ENCODE measurements around the gene ITPR1.

Gene ITPR1

GRCh38 chr3:4614927-4615326 lies 121.8 kb downstream of the ITPR1 start:
- no peak overlapping the region for H3K27ac ChIP-seq
- no peak overlapping the region for H3K4me3 ChIP-seq

- Histone ChIP-seq H3K27ac (no peak overlapping the region), H3K4me3 (no peak overlapping the region)
Observed at GRCh38 chr3:4615750-4616149, 122.6 kb downstream of the ITPR1 start.

- H3K27ac ChIP-seq, result no peak overlapping the region
Observed at GRCh38 chr3:4623421-4623999, 130.4 kb downstream of the ITPR1 start.

GRCh38 chr3:4627651-4628375 lies 134.7 kb downstream of the ITPR1 start:
- H3K27ac ChIP-seq, result no peak overlapping the region
- no peak overlapping the region for H3K4me3 ChIP-seq

More at GRCh38 chr3:4623421-4623999, 130.4 kb downstream of the ITPR1 start:
- no peak overlapping the region for H3K4me3 ChIP-seq

- Histone ChIP-seq H3K27ac (no peak overlapping the region), H3K4me3 (no peak overlapping the region)
Observed at GRCh38 chr3:4629095-4630007, 136.2 kb downstream of the ITPR1 start.

- Histone ChIP-seq H3K27ac (no peak overlapping the region), H3K4me3 (no peak overlapping the region)
Observed at GRCh38 chr3:4633078-4634004, 140.2 kb downstream of the ITPR1 start.

- Histone ChIP-seq H3K4me3 (no peak overlapping the region), H3K27ac (no peak overlapping the region)
Observed at GRCh38 chr3:4634894-4635293, 141.7 kb downstream of the ITPR1 start.

GRCh38 chr3:4637265-4637664 lies 144.1 kb downstream of the ITPR1 start:
- no peak overlapping the region for H3K27ac ChIP-seq
- no peak overlapping the region for H3K4me3 ChIP-seq

GRCh38 chr3:4641863-4642563 lies 148.9 kb downstream of the ITPR1 start:
- Histone ChIP-seq H3K27ac (no peak overlapping the region), H3K4me3 (no peak overlapping the region)

- Histone ChIP-seq H3K27ac (no peak overlapping the region), H3K4me3 (no peak overlapping the region)
Observed at GRCh38 chr3:4642611-4643010, 149.5 kb downstream of the ITPR1 start.

- no peak overlapping the region for H3K4me3 ChIP-seq
- H3K27ac ChIP-seq, result no peak overlapping the region
Observed at GRCh38 chr3:4643904-4644547, 150.9 kb downstream of the ITPR1 start.

- Histone ChIP-seq H3K4me3 (no peak overlapping the region), H3K27ac (no peak overlapping the region)
Observed at GRCh38 chr3:4644951-4645350, 151.8 kb downstream of the ITPR1 start.

GRCh38 chr3:4645468-4645867 lies 152.3 kb downstream of the ITPR1 start:
- Histone ChIP-seq H3K27ac (no peak overlapping the region), H3K4me3 (no peak overlapping the region)

- no peak overlapping the region for H3K27ac ChIP-seq
- no peak overlapping the region for H3K4me3 ChIP-seq
Observed at GRCh38 chr3:4647411-4647810, 154.3 kb downstream of the ITPR1 start.

GRCh38 chr3:4655145-4656045 lies 162.2 kb downstream of the ITPR1 start:
- H3K27ac ChIP-seq, result no peak overlapping the region
- no peak overlapping the region for H3K4me3 ChIP-seq

GRCh38 chr3:4656059-4656458 lies 162.9 kb downstream of the ITPR1 start:
- H3K4me3 ChIP-seq, result no peak overlapping the region
- H3K27ac ChIP-seq, result no peak overlapping the region

GRCh38 chr3:4656626-4657328 lies 163.6 kb downstream of the ITPR1 start:
- H3K27ac ChIP-seq, result no peak overlapping the region
- no peak overlapping the region for H3K4me3 ChIP-seq
